Left forelimb (tissue), 1 donor: Measurements from ENCODE around the gene FUCA1.
"Not testable (repeated sequence)": the region's sequence is repeated elsewhere in the genome, so short reads cannot be mapped to it uniquely, and the experiment has no call there.

Source experiments
- DNase-seq: peaks from one replicate; pipeline ENCODE4 v3.0.0-alpha.2; 2018; ENCODE audit warnings: low spot score

FUCA1 gene

GRCh38 chr1:23867895-23868556, at the start of gene FUCA1:
Gene FUCA1 (minus strand): TSS chr1:23868290. CDS start chr1:23868286, 4 bp downstream.
- DNase-seq, result peak; percentile 91

GRCh38 chr1:23916209-23917131, 48.4 kb upstream of the FUCA1 start:
- no peak for DNase-seq

GRCh38 chr1:23915466-23915865, 47.4 kb upstream of the FUCA1 start:
- DNase-seq, result no peak

- DNase-seq, result no peak
These were observed 46.8 kb upstream of the FUCA1 start for GRCh38 chr1:23914921-23915320.

GRCh38 chr1:23913212-23913880, 45.3 kb upstream of the FUCA1 start, which contains the start of gene CNR2:
Gene CNR2 (minus strand): TSS chr1:23913362. CDS start chr1:23875617, 37,745 bp downstream.
- no peak for DNase-seq

- no peak for DNase-seq
These were observed 43.8 kb upstream of the FUCA1 start for GRCh38 chr1:23911921-23912320.

GRCh38 chr1:23910553-23911246, 42.6 kb upstream of the FUCA1 start:
- DNase-seq, result no peak

- DNase-seq, result no peak
These were observed 42.1 kb upstream of the FUCA1 start for GRCh38 chr1:23910144-23910543.

- no peak for DNase-seq
These were observed 41.3 kb upstream of the FUCA1 start for GRCh38 chr1:23909412-23909811.

GRCh38 chr1:23908453-23909341, 40.6 kb upstream of the FUCA1 start:
- DNase-seq, result no peak

- no peak for DNase-seq
These were observed 38.6 kb upstream of the FUCA1 start for GRCh38 chr1:23906731-23907130.

- no peak for DNase-seq
These were observed 37.5 kb upstream of the FUCA1 start for GRCh38 chr1:23905461-23906025.

GRCh38 chr1:23904748-23905357, 36.8 kb upstream of the FUCA1 start:
- DNase-seq, result no peak

- DNase-seq, result no peak
These were observed 35.7 kb upstream of the FUCA1 start for GRCh38 chr1:23903754-23904153.

GRCh38 chr1:23902321-23903278, 34.5 kb upstream of the FUCA1 start:
- no peak for DNase-seq

- DNase-seq, result not testable (repeated sequence)
These were observed 31.9 kb upstream of the FUCA1 start for GRCh38 chr1:23900017-23900416.

GRCh38 chr1:23899070-23899469, 31.0 kb upstream of the FUCA1 start:
- DNase-seq, result no peak

- DNase-seq, result no peak
These were observed 29.0 kb upstream of the FUCA1 start for GRCh38 chr1:23897083-23897482.

- DNase-seq, result no peak
These were observed 28.4 kb upstream of the FUCA1 start for GRCh38 chr1:23896491-23896890.
